HepG2 (cell line): ENCODE data around the gene NOL11. TPM values are rescaled to one million over a fixed set of nuclear protein-coding genes. Genes with fewer than 3 reads are reported as not detected.
"Not testable (repeated sequence)": the region's sequence is repeated elsewhere in the genome, so short reads cannot be mapped to it uniquely, and the experiment has no call there.

Experiments used
- ATAC-seq: fragments of 200-7000 bp; cut with Tn5 transposase; 3 replicates; pipeline ENCODE4 v1.9.1; 2020; ENCODE audit warnings: mild to moderate bottlenecking, moderate library complexity
- BruUV-seq: library from RNA; stranded (reverse); fragments of 400-500 nt; replicated peaks from 2 replicates; lab custom pipeline; 2021; lab: Mats Ljungman, UMichigan
- CTCF ChIA-PET: fragments of 300-600 bp; formaldehyde crosslinking; extraction: SDS; loops from one replicate; lab custom pipeline; 2021; ENCODE audit warnings: low total read pairs, inconsistent platforms, low intra/inter-chr PET ratio; lab: Yijun Ruan, JAX
- POLR2A ChIA-PET: fragments of 350-600 bp; sonication (Branson Sonifier 250); formaldehyde crosslinking; loops from one replicate; lab custom pipeline; 2020; ENCODE audit warnings: antibody characterized with exemption, inconsistent platforms; lab: Yijun Ruan, JAX
- DNase-seq: peaks from one replicate; pipeline ENCODE4 v3.0.0-alpha.2; 2015; ENCODE audit warnings: low spot score
- FAIRE-seq: peaks from 3 replicates; lab custom pipeline; 2011; peaks lifted over from hg19 to GRCh38; lab: Jason Lieb, UNC
- H2AFZ ChIP-seq: one replicate; pipeline ENCODE4 v1.6.1; 2011; ENCODE audit warnings: low read length, inconsistent platforms
- H3K27ac ChIP-seq: fragments of 300-600 bp; 3 replicates; pipeline ENCODE4 v1.8.0; 2011; ENCODE audit warnings: mixed run types, mild to moderate bottlenecking, mixed read lengths, low read length, inconsistent platforms; ENCODE audit not compliant: insufficient read depth; ENCODE audit errors: extremely low read length
- H3K27me3 ChIP-seq, 2 experiments: fragments of 200-600 bp in 1 of 2; 2 replicates in 1 of 2; 3 replicates in 1 of 2; pipeline versions ENCODE4 v1.6.0 to v1.8.0; 2011; ENCODE audit warnings: low read length in 2 of 2, mild to moderate bottlenecking in 2 of 2, moderate library complexity in 2 of 2, inconsistent platforms in 1 of 2; ENCODE audit not compliant: insufficient read depth in 2 of 2, control insufficient read depth in 1 of 2
- H3K36me3 ChIP-seq, 2 experiments: fragments of 200-600 bp in 1 of 2; replicated peaks in 1 of 2; 2 replicates in 1 of 2; 3 replicates in 1 of 2; pipeline versions ENCODE4 v1.5.1 to v1.8.0; 2011; ENCODE audit warnings: low read length in 2 of 2, inconsistent platforms in 1 of 2; ENCODE audit not compliant: insufficient read depth in 2 of 2, control insufficient read depth in 1 of 2
- H3K4me1 ChIP-seq: 2 replicates; pipeline ENCODE4 v1.5.1; 2012; ENCODE audit warnings: low read length, inconsistent platforms; ENCODE audit not compliant: insufficient read depth
- H3K4me2 ChIP-seq: 2 replicates; pipeline ENCODE4 v1.6.0; 2011; ENCODE audit warnings: low read depth, low read length, inconsistent platforms
- H3K4me3 ChIP-seq, 3 experiments: fragments of 200-600 bp in 1 of 3; sonication (generic), shearing (Covaris generic) in 1 of 3; replicated peaks in 1 of 3; 2 replicates each; pipeline ENCODE4 v1.5.1; 2011 to 2016; ENCODE audit warnings: low read length in 3 of 3, inconsistent platforms in 2 of 3, low read depth in 2 of 3, mild to moderate bottlenecking in 2 of 3, control low read depth in 1 of 3, mixed read lengths in 1 of 3; ENCODE audit not compliant: insufficient read depth in 1 of 3
- H3K79me2 ChIP-seq: one replicate; pipeline ENCODE4 v1.6.1; 2011; ENCODE audit warnings: low read length, inconsistent platforms; ENCODE audit not compliant: insufficient read depth
- H3K9ac ChIP-seq: 2 replicates; pipeline ENCODE4 v1.6.0; 2011; ENCODE audit warnings: mild to moderate bottlenecking, low read depth, low read length, inconsistent platforms; ENCODE audit not compliant: insufficient read depth
- H3K9me3 ChIP-seq: 2 replicates; pipeline ENCODE4 v1.5.1; 2012; ENCODE audit warnings: mild to moderate bottlenecking, low read length
- H4K20me1 ChIP-seq: 2 replicates; pipeline ENCODE4 v1.6.0; 2011; ENCODE audit warnings: inconsistent platforms, mild to moderate bottlenecking, low read length, moderate library complexity; ENCODE audit not compliant: insufficient read depth
- AGO1 ChIP-seq: fragments of 200-400 bp; formaldehyde crosslinking; IDR thresholded peaks from 2 replicates; pipeline ENCODE4 v1.6.1; 2017; ENCODE audit warnings: mild to moderate bottlenecking, low read depth, low read length, moderate library complexity; ENCODE audit not compliant: poor library complexity, severe bottlenecking
- AGO2 ChIP-seq: fragments of 200-400 bp; formaldehyde crosslinking; optimal IDR thresholded peaks from 2 replicates; pipeline ENCODE3; 2017; ENCODE audit warnings: mild to moderate bottlenecking, low read depth, low read length, moderate library complexity
- NKX3-1 ChIP-seq: sonication (generic); formaldehyde crosslinking; IDR thresholded peaks from 2 replicates; pipeline ENCODE4 v1.5.0; 2020; ENCODE audit warnings: missing genetic modification reagents
- PAX8 ChIP-seq: sonication (generic); formaldehyde crosslinking; IDR thresholded peaks from 2 replicates; pipeline ENCODE4 v1.8.0; 2022; ENCODE audit warnings: mild to moderate bottlenecking, missing genetic modification reagents, borderline replicate concordance
- PHF20 ChIP-seq: sonication (generic); formaldehyde crosslinking; IDR thresholded peaks from 2 replicates; pipeline ENCODE4 v1.5.0; 2020; ENCODE audit warnings: mild to moderate bottlenecking, missing genetic modification reagents
- PITX1 ChIP-seq: sonication (generic); formaldehyde crosslinking; IDR thresholded peaks from 2 replicates; pipeline ENCODE4 v1.5.1; 2020; ENCODE audit warnings: mild to moderate bottlenecking, missing genetic modification reagents
- POLR2A ChIP-seq, 2 experiments: IDR thresholded peaks; 2 replicates each; pipeline ENCODE4 v1.6.1; 2011; ENCODE audit warnings: low read depth in 2 of 2, low read length in 2 of 2, mild to moderate bottlenecking in 1 of 2, moderate library complexity in 1 of 2; ENCODE audit not compliant: insufficient read depth in 1 of 2
- RBM22 ChIP-seq: fragments of 200-400 bp; formaldehyde crosslinking; optimal IDR thresholded peaks from 2 replicates; pipeline ENCODE3; 2017; ENCODE audit warnings: mild to moderate bottlenecking, low read length, moderate library complexity
- WGBS: methylation state at CpG from one replicate; pipeline ENCODE4 v1.1.6; 2017; ENCODE audit warnings: low lambda C conversion rate; 5-methylcytosine and 5-hydroxymethylcytosine counted together
- in situ Hi-C: cut with HindIII; loops from 2 replicates; pipeline ENCODE4 v1.10.0; 2017; ENCODE audit warnings: low pct_unique_long_range_greater_than_20kb; ENCODE audit not compliant: extremely low pct_ligation_motif_present
- intact Hi-C: fragments of 100-400 bp; cut with micrococcal nuclease; formaldehyde crosslinking; loops from one replicate; pipeline ENCODE4 v1.10.0; 2022; ENCODE audit not compliant: unreplicated experiment
- polyA plus RNA-seq, 8 experiments: library from polyadenylated mRNA; depleted of rRNA in 3 of 8; stranded (reverse) in 7 of 8; unstranded in 1 of 8; fragments of >200 nt; fragmentation: Illumina TruSeq in 4 of 8; extraction: Trizol in 4 of 8; gene quantifications; 2 replicates each; pipeline versions ENCODE4 v1.2.1 to v1.2.3, GENCODE V29; 2011 to 2016; ENCODE audit warnings: low read depth in 4 of 8, missing spikeins in 1 of 8, mixed read lengths in 1 of 8; ENCODE audit not compliant: insufficient read depth in 1 of 8
- total RNA-seq, 5 experiments: library from RNA; depleted of rRNA; stranded (reverse); fragments of >200 nt; fragmentation: Illumina TruSeq; extraction: Trizol; gene quantifications; 2 replicates each; pipeline ENCODE4 v1.2.3, GENCODE V29; 2016; ENCODE audit warnings: low read depth in 1 of 5

The NOL11 gene
- total and polyA plus RNA-seq, 2 of the 13 experiments (the other 11 are each of a cell fraction or from before 2014, with no cell fraction given) = 45.8 to 124 TPM

GRCh38 chr17:67751101-67752074 is 33.7 kb downstream of the NOL11 start:
- TF ChIP-seq AGO1 (peak; percentile 25), PAX8 (CRISPR knock-in tag) (no peak), NKX3-1 (CRISPR knock-in tag) (no peak), POLR2A (IDR thresholded peaks at IDR 0.05; ENCODE audit: insufficient read depth in 1 of 2, low read depth in 2 of 2, low read length in 2 of 2) (0 out of 4 replicates have a peak, but pooled peaks of 1 of the 2 experiments have one; percentile 18), RBM22 (peak; percentile 25), PHF20 (no peak), PITX1 (no peak), AGO2 (peak; percentile 71)
- no TSS peak for BruUV-seq
- no peaks in the 10 kb centered on the region for H3K4me1 ChIP-seq
- H4K20me1 ChIP-seq = no peaks in the 10 kb centered on the region
- FAIRE-seq = no peak
- no peak for DNase-seq
- no peak overlapping the region for H3K27ac ChIP-seq
- in situ Hi-C loops (no loop called here), intact Hi-C loops (no loop called here)
- no peak overlapping the region for H3K4me3 ChIP-seq
- no peak overlapping the region for H2AFZ ChIP-seq
- no peak overlapping the region for H3K9ac ChIP-seq
- POLR2A ChIA-PET = no interaction called here
- no peaks in the 10 kb centered on the region for H3K79me2 ChIP-seq
- H3K9me3 ChIP-seq = no peaks in the 10 kb centered on the region
- no peaks in the 10 kb centered on the region for H3K27me3 ChIP-seq
- CTCF ChIA-PET = no interaction called here
- peak; percentile 55 for ATAC-seq
- H3K4me2 ChIP-seq = no peak overlapping the region
- 84% methylated on average over 8 of the region's 9 CpGs for WGBS
- H3K36me3 ChIP-seq = peaks cover 17 to 41% of the 10 kb centered on the region in 2 experiments

GRCh38 chr17:67752160-67752559 is 34.4 kb downstream of the NOL11 start:
- FAIRE-seq, H3K27me3 ChIP-seq, DNase-seq, ATAC-seq, H4K20me1 ChIP-seq, H3K9me3 ChIP-seq, POLR2A ChIA-PET, H3K27ac ChIP-seq, H3K4me1 ChIP-seq, H3K79me2 ChIP-seq, H3K4me3 ChIP-seq, BruUV-seq, H2AFZ ChIP-seq, H3K9ac ChIP-seq, CTCF ChIA-PET, in situ Hi-C loops, intact Hi-C loops, H3K4me2 ChIP-seq: not testable (repeated sequence)
- 96% methylated on average over 3 of the region's 3 CpGs for WGBS
- peaks cover 17 to 36% of the 10 kb centered on the region in 2 experiments for H3K36me3 ChIP-seq
